ENCODE data around the gene SLC6A4.
A peak's percentile ranks its signal among the peaks of the same experiment; 100 is the strongest.
"Not testable (repeated sequence)": the region's sequence is repeated elsewhere in the genome, so short reads cannot be mapped to it uniquely, and the experiment has no call there.

The SLC6A4 gene

GRCh38 chr17:30238387-30239088, 3.0 kb upstream of the SLC6A4 start:
- no peak for DNase-seq (ENCODE audit: low spot score)

- DNase-seq (ENCODE audit: low spot score), result no peak
Measured at GRCh38 chr17:30238003-30238344, 2.5 kb upstream of the SLC6A4 start.

DNA sequence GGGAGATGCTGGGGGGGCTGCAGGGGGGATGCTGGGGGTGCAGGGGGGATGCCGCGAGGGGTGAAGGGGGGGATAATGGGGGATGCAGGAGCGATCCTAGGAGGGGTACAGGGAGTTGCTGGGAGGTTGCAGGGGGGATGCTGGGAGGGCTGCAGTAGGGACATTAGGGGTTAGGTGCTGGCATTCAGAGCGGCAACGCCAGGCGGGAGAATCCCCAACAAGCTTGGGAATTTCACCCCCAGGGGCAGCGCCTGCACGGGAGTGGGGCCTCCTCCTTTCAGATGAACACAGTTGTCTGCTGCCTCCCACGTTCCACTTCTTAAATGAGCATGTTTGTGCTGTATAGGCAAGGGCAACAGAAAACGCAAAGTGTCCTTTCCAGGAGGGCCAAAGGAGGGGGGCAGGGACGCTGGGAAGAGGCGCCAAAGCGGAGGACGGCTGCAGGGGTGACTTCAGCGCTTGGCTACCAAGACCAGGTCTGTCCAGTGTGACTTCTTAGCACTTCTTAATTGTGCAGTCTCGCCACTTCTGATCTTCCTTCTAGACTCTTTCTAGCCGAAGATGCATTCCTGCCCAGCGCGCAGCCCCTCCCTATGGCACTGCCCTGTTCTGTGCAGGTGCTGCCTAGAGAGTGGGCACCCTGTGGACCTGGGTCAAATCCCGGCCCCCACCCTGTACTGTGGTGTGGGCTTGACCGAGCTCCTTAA, 2.0 kb upstream of the SLC6A4 start:
- DNase-seq (ENCODE audit: low spot score), result no peak

DNA sequence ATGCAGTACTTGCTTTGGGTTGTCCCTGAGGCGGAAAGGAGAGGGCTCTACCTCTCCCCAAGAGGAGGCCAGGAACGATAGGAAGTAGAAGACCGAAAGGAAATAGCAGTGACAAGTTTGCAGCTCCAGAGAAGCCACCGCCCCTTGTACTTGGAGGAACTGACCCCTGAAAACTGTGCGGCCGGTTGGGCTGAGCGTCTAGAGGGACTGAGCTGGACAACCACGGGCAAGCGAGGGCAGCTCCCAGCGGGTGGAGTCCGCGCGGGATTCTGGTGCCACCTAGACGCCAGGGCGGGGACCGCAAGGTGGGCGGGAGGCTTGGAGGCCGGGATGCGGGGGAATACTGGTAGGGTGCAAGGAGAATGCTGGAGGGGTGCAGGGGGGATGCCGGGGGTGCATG, 1.3 kb upstream of the SLC6A4 start:
- DNase-seq (ENCODE audit: low spot score), result peak; percentile 74

- no peak for DNase-seq (ENCODE audit: low spot score)
Measured at GRCh38 chr17:30236297-30236624, 764 bp upstream of the SLC6A4 start.

DNA sequence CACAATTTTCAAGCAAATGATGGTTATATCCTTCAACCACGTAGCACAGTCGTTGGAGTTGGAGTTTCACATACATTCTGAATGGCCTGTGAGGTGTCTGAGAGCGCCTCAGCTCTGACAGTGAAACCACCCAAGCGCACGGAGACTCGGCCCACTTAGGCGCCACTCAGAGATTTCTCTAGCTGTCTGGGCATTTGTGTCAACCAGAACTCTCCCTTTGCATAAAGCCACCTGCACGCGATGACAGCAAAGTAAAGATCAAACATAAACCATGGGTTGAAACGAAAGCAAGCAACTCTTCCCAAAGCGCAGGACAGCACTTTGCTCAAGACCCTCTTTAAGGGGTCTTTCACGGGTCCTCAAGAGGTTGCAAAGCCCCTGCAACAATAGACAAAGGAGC, 533 bp downstream of the SLC6A4 start:
- no peak for DNase-seq (ENCODE audit: low spot score)

DNA sequence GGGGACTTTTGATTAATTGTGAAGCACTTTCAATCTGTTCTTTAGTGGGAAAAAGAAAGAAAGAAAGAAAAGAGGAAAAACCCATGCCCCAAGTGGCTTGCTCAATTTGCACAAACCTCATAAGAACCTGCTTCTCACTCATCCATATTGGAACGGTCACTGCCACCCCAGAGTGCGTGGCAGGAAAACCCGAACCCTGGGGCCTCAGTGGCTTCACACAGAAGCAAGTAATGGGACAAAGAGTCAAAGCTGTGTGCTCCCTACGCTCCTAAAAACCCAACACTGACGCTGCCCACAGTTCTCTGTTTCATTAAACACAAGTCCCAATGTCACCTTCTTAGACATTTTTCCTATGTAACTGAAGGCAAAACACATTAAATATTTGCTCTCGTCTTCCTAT, 1.2 kb downstream of the SLC6A4 start:
- DNase-seq (ENCODE audit: low spot score), result no peak

DNA sequence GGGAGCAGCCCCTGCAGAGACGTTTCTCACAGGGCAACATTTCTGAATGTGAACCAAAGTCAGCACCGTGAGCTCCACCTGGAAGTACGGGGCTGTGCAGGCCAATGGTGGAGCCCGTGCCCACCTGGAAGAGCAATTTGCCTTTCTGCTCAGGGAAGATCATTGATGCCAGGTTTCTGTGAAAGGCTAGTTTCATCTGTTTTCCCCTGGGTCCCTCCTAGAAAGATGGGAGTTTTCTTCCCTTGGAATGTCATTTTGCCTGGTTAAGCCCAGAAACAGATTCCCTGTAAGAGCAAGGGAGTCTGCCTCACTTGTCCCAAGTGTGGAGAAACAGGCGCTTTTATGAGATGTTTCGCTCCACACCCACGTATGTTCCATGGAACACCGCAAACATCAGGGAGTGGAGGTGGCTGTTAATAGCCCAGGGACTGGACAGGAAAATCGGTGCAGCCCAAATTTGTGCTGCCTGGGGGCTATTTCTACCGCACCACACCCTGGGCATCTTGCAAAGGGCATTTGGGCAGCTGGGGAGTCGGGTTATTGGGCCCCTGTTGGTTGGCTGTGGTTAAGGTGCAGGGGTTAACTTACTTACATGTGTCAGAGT, 2.6 kb downstream of the SLC6A4 start:
- no peak for DNase-seq (ENCODE audit: low spot score)

GRCh38 chr17:30232015-30232823, 3.3 kb downstream of the SLC6A4 start:
- no peak for DNase-seq (ENCODE audit: low spot score)

DNA sequence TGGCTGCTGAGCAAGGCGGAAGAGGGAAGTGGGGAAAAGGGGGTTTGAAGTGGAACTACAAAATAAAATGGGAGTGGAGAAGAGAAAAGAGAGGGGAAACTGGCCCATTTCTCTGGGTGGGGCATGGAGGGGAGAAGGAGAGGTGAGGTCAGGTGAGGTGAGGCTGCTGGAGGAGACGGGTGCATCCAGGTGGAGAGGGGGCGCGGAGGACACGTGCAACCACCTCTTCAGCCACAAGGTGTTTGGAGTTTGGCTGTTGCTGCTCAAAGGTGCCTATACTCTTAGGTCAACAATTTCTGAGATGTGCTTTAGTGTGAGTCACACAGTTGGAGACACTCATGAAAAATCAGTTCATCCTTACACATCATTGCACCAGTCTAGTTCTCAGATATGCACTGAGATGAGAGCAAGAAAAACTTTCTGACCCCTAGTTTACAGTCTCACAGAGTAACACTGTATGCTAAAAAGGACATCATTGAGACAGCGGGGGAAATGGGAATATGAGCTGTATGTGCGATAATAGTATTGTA, 4.8 kb downstream of the SLC6A4 start:
- no peak for DNase-seq (ENCODE audit: low spot score)

GRCh38 chr17:30230009-30230408, 5.5 kb downstream of the SLC6A4 start:
- DNase-seq (ENCODE audit: low spot score), result not testable (repeated sequence)

DNA sequence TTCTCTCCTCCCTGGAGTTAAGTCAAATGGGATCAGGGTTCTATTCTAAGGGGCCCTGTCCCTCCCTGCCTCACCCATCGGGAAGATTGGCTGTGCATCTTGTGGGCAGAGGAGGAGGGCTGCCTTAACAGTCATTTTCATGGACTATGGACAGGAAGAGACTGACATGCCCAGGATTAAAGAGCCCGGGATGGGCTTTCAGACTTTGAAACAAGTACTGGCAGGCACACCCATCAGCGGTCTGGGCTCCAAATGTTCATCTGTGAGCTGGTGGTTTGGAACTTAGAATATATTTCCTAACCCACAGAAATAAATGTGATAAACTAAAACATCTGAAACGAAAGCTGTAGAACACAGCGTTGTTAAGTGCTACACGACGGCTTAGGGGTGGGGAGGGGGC, 6.5 kb downstream of the SLC6A4 start:
- no peak for DNase-seq (ENCODE audit: low spot score)

DNA sequence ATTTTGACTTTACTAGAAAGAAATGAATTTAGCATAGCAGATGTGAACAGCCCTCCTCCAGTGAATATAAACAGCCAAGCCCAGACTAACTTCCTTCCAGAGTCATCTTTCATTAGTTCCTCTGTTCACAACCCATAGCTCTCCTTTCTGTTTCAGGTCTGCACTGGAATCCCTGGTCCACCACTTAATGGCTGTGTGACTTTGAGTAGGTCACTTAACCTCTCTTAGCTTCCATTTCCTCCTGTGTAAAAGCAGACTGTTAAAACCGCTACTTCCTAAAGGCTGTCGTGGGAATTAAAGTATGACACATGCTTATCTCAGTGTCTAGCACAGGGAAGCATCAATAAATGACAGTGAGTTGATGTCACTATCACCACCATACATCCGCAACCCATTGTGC, 7.5 kb downstream of the SLC6A4 start:
- DNase-seq (ENCODE audit: low spot score), result no peak

GRCh38 chr17:30226878-30227277, 8.6 kb downstream of the SLC6A4 start:
- no peak for DNase-seq (ENCODE audit: low spot score)

GRCh38 chr17:30225919-30226553, 9.5 kb downstream of the SLC6A4 start:
- no peak for DNase-seq (ENCODE audit: low spot score)

DNA sequence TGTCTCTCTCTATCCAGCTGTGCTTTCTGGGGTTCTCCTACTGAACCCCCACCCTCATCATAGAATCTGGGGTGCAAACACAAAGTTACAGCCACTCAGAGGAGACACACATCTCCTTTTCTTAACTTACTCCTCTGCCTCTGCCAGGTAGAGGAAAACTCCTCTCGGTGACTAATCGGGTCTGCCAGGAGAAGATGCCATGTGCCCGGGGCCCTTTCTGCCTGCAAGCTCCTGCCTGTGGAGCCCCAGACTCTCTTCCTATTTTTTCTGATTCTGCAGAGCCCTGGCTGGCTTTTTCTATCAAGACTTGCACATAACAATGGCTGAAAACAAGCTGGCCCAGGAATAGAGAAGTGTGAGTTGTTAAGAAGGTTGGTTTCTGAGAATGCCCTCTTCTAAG, 10.4 kb downstream of the SLC6A4 start:
- no peak for DNase-seq (ENCODE audit: low spot score)

DNA sequence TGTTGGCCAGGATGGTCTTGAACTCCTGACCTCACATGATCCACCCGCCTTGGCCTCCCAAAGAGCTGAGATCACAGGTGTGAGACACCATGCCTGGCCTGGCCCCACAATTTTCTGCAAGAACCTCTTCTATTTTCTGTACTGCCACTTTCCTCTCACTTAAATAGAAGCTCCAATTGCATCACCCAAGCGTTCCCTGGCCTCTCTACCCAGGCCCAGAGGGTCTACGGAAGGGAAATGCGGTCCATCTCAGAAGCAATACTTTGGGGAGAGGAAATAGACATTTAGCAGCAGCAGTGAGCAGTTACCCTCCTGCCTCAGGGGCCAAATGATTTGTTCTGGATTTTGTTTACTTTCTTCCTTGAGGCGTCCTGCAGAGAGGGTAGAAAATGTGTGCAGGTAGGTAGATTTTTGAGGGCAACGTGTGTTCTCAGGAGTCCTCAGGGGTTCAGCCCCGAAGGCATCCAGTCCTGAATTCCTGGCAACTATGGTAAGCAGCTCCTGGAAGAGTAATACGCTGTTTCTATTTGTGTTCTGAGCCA, 11.0 kb downstream of the SLC6A4 start:
- DNase-seq (ENCODE audit: low spot score), result no peak

GRCh38 chr17:30222721-30223175, 12.7 kb downstream of the SLC6A4 start:
- DNase-seq (ENCODE audit: low spot score), result no peak

- peak; percentile 39 for DNase-seq (ENCODE audit: low spot score)
Measured at GRCh38 chr17:30222251-30222650, 13.2 kb downstream of the SLC6A4 start.

GRCh38 chr17:30221346-30221745, 14.2 kb downstream of the SLC6A4 start:
- DNase-seq (ENCODE audit: low spot score), result no peak

- DNase-seq (ENCODE audit: low spot score), result no peak
Measured at GRCh38 chr17:30220414-30220813, 15.1 kb downstream of the SLC6A4 start.

DNA sequence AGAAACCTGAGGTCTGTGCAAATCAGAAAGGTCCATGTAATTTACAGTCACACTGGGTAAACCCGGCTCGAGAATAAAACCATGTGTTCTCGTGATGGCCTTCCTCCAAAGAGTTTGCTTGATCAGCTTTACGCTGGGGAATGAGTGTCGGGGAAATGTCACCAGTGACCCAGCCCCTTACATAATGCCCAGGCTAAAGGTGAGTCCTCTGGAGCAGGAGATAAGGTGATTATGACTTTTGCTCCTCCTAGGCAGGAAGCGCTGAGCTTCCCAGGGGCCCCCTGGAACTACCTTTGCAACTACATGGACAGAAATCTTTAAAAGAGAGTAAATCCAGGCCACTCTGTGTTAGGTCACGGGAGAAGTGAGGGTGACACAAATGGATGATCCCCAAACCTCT, 15.7 kb downstream of the SLC6A4 start:
- no peak for DNase-seq (ENCODE audit: low spot score)

Measured in AG08396 (cell line).